HG02870 (cell line): ENCODE measurements around the gene C1QTNF12.

Experiments used
- ATAC-seq: cut with Tn5 transposase; IDR thresholded peaks from one replicate; pipeline ENCODE4 v1.9.1; 2021; ENCODE audit warnings: mild to moderate bottlenecking, moderate library complexity; ENCODE audit not compliant: unreplicated experiment

Gene C1QTNF12

DNA sequence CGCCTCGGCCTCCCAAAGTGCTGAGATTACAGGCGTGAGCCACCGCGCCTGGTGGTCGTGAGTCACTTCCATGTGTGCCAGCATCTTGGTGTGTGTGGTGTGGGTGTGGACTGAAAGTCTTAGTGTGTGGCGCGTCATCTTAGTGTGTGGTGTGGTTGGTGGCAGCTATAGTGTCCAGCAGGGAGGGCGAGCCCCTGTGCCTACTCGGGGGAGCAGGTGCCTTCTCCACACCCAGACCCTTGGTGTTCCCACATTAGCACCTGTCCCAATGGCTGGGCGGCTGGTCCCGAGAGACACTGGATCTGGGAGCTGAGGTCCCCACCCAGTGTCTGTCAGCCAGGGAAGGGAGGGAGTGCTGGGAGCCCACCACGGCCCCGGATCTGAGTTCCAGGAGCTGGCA, 36.5 kb upstream of the C1QTNF12 start:
- ATAC-seq = no peak

DNA sequence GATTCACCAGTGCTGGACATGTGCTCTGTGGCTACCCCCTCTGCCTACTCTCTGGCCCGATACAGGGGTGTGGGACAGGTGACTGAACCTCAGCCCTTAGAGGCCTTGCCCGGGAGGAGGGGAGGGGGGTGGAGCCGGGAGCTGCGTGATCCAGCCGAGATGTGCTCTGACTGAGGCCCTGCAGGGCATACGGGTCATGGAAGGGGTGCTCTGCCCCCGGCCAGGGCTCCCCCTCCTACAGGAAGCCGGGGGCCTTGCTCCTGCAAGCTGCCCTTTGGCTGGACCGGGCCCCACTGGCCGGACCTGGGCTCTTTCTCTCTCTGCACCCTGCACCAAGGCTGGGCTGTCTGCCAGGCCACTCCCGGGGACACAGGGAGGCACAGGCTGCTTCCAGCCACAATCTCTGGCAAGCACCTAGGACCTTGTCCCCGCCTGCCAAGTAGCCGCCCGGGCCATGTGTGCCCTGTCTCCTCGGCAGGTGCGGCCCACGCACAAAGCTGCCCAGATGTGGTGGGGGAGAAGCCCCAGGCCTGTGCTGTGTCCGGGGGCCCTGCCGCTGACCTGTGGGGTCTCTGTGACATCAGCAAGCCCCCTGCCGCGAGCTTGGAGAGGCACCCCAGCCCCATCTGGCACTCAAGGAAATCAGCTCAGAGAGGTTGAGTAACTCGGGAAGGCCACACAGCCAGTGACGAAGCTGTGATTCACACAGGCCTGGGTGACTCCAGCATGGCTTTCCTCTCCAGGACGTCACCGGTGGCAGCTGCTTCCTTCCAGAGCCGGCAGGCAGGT, 35.2 kb upstream of the C1QTNF12 start:
- ATAC-seq = no peak

DNA sequence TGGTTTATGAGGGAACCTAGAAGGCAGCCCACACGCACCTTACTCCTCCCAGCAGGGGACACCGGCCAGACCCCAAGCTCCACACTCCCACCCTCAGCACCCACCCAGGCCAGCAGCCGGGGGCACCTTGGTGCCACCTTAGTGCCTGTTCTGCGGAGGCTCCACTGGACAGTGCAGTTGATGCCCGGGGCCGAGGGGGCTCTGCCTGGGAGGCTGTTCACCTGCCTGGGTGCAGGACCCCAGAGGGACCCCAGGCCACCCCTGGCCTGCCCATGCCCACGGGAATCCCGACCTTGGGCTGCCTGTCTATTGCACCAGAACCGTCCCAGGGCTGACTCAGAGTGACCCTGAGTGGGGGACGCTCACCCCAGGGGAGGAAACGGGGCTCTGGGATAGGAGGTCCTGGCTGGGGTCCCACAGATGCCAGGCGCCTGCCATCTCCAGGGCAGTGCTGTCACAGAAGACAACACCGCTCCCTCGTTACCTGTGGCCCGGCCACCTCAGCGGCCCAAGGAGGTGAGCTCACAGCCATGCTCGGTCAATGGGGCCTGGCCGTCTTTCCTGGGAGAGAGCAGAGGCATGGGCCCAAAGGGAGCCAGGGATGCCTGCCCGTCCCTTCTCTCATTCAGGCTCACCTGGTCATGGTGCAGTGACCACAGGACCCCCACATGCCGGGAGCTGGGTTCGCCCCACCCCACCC, 34.4 kb upstream of the C1QTNF12 start:
- ATAC-seq = no peak

DNA sequence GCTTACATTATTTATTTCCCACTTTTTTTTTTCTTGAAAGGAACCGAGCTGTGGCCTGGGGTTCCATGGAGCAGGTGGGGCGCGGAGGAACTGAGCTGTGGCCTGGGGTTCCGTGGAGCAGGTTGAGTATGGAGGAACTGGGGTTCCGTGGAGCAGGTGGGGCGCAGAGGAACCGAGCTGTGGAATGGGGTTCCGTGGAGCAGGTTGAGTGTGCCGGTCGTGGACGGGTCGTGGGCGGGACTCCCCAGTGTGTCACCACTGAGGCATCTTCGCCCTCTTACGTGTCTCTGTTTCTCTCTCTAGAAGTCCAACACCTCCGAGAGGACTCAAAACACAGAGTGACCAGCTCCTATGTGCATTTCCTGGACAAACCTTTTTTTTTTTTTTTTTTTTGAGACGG, 32.5 kb upstream of the C1QTNF12 start:
- ATAC-seq = no peak

DNA sequence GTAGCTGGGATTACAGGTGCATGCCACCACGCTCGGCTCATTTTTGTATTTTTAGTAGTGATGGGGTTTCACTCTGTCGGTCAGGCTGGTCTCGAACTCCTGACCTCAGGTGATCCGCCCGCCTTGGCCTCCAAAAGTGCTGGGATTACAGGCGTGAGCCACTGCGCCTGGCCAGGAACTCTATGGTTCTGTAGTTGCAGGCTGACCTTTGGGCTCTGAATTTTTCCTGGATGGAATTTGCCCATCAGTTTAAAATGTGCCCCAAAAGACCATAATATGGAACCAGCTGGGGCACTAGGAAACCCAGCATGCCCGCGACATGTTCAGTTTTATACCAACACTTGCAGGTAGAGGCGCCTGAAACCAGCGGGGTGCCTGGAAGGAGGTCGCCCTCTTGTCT, 32.1 kb upstream of the C1QTNF12 start:
- ATAC-seq = no peak

DNA sequence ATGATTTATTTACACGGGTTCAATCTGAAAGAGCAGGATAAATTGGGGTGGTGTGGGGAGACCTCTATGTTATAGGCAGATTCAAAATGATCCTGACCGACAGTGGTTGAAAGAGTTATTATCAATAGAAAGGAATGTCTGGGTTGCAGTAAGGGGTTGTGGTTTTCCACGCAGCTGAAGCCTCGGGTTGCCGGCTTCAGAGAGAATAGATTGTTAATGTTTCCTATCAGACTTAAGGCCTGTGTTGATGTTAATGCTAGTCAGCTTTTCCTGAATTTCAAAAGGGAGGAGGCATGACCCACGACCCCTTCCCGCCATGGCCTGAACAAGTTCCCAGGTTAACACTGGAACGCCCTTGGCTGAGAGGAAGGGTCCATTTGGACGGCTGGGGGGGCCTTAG, 29.3 kb upstream of the C1QTNF12 start:
- no peak for ATAC-seq

DNA sequence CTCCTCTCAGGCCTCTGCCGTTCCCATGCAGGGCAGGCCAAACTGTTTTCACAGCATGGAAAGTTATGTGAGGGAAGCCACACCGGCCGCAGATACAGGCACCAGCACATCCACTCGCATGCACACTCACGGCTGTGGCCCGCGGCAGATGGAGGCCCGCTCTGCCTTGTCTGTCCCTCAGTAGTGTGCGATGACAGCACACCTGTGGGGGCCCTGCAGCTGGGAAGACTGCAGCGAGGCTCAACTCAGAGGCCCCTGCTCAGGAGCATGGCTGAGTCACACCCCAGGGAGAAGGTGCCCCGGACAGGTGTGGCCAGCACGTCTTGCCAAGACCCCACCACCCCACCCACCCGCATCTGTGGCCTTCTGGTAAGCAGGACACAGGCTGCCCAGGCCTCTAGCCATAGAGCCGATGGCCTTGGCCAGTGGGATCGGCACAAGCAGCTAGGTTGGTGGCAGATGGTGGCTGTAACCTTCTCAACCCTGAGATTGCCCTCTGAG, 28.5 kb upstream of the C1QTNF12 start:
- no peak for ATAC-seq

DNA sequence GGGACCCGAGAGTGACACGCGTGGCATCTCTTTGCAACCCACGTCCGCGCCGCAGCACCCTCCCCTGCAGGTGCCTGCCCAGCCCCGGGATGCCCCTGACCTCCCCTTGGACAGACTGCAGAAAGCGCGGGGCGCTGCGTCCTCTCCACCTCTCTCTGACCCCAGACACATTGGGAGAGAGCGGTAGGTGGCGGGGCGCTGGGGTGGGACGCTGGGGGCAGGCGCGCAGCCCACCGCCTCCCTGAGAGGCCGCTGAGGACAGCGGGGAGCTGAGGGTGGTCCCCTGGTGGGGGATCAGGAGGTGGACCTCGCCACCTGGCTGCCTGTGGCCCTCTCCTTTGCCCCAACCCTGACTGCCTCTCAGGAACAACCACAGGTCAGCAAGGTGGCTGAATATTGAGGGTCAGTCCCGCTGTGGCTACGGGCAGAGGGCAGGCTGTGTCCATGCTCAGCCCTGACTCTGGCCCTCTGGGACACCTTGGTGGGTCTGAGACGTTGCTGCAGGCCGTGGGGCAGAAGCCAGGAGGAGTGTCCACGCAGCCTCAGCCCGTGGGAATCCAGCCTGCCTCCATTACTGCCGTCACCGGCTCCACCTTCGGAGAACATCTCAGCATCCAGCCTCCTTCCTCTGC, 27.9 kb upstream of the C1QTNF12 start:
- no peak for ATAC-seq

DNA sequence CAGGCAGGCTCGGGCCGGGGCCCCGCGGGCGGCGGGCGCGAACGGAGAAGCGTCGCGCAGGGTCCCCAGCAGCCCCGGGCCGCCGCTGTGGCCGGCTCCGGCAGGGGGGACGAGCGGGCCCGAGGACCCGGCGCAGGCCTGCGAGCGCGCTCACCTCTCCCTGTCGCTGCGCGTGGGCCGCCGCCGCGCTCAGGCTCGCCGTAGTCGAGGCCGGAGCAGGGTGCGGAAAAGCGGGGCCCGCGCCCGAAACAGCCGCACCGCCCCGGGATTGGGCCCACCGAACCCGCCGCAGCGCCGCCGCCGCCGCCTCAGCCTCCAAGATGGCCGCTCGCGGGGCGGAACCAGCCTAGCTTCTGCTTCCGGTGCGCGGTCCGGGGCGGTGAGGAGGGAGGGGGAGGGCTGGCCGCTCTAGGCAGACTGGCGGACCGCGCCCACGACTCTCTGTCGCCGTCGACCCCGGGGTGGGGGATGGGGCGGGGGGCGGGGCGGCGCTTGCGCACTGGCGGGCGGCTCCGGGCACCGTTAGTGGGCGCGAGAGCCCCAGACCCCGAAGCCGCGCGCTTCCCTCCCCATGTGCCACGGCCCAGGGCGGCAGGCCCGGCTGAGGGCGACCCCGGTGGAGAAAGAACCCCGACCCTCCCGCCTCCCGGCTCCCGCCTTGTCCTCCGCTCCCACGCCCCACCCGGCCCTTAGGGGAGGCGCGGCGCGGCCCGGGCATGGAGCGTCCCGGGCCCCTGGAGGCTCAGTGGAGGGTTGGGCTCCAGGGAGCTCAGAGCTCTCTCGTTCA, 27.2 kb upstream of the C1QTNF12 start, which contains the start of gene UBE2J2:
Gene UBE2J2 (minus strand): TSS at position 343 of the 787 bp plus-strand sequence. CDS start 5,862 bp downstream, outside the sequence.
- ATAC-seq = peak; percentile 78

DNA sequence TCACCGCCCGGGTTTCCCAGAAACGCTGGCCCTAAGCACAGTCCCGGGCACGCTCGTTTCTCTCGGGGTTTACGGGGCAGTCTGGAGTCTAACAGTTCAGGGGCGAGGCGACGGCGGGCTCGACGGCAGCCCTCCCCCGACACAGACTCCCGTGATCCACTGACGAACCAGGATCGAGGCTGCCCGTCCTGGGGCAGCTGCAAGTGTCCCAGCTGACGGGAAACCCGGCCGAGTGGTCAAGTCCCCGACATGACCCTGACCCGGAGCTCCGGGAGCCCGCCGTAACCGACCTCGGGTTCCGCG, 26.6 kb upstream of the C1QTNF12 start:
- no peak for ATAC-seq

DNA sequence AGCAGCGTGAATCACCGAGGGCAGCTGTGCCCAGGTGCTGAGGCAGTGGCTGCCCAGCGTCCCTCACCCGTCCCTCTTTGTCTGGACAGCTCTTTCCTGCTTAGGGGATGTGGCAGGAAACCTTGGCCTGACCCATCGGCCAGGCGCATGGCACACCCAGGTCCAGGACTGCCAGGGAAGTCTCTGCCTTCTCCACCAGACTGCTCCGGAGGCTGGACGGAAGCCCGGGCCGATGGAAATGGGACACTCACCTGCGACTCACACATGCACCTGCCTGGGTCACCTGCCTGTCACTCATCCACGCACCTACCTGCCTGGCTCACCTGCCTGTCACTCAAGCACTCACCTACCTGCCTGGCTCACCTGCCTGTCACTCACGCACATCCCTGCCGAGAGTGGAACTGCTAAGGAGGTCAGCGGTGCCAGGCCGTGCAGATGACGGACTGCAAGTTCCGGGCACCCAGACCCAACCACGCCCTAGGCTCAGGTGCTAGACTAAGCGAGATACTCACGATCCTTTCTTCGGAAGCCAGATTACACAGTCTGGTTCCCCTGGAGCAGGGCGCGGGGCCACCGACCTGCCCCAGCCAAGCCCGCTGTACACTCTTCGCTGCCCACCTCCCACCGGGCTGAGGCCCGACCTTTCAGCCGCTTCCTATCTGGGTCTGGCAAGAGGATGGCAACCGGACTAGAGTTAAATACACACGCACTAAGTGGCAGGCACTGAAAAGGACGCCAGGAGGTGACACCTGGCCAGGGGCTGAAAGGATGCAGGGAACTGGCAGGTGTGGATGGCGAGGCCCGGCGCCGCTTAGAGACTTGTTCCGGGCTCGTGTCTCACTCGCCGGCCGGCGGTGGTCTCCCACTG, 26.1 kb upstream of the C1QTNF12 start:
- no peak for ATAC-seq

DNA sequence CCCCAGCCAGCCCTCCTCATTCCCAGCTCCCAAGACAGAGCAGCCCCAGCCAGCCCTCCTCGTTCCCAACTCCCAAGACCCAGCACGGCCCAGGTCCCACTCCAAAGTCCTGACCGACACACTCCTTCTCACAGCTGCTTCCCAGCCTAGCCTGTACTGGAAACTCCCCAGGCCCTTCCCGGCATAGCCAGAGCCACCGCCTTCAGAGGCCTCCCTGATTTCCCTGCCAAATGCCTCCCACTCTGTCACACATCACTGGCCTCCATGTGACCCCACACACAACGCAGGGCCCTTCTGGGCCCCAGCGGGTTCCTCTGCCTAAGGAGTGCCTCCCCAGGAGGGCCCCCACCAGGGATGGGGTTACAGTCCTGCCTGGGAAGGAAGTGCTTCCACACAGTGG, 24.3 kb upstream of the C1QTNF12 start:
- ATAC-seq = no peak

DNA sequence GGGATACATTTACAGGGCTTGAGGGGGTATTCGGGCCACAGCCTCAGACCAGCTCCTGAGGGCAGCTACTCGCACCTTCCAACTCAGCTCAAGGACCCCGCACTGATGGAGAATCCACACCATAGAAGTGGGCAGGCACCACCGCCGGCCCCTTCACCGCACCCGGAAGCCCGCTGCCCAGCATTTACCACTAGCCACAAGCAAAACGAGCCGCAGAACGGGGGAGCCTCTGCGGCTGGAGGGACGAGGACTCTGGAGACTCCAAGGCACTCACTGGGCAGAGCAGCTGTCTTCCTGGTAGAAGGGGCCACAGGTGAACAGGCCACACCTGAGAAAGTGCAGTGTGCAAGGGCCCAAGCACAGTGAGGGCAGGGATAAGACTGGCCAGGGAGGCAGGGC, 21.8 kb upstream of the C1QTNF12 start:
- no peak for ATAC-seq

DNA sequence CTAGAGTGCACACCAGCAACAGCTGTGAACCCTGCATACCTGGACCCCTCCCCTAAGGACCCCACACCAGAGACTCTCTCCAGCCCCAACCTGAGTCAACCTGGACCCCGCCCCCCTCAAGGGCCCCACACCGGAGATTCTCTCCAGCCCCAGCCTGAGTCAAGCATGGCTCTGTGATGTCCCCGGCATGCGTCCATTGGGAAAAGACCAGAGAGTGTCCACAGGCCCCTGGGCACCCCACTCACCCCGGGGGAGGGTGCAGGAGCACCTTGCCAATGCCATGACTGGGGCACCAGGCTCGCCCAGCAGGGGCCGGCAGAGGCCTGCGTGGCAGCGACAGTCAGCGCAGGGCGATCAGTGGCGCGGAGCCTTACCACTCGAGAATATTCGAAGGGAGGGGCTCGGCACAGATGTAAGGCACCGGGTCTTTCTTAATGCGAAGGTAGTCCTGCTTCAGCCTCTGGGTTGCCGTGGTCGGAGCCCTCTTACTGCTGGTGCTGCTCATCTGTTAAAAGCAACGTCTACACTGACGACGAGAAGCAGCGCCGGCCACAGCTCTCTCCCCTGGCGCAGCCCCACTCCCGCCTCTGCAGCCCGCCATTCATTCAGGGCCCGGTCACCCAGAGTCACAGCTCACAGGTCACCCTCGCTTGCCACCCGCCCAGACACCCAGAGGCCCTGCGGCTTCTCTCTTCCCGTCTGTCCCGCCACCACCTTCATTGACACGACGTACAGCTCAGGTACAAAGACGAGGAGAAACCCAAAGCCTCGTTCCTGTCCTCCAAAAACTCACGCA, 21.2 kb upstream of the C1QTNF12 start:
- no peak for ATAC-seq

DNA sequence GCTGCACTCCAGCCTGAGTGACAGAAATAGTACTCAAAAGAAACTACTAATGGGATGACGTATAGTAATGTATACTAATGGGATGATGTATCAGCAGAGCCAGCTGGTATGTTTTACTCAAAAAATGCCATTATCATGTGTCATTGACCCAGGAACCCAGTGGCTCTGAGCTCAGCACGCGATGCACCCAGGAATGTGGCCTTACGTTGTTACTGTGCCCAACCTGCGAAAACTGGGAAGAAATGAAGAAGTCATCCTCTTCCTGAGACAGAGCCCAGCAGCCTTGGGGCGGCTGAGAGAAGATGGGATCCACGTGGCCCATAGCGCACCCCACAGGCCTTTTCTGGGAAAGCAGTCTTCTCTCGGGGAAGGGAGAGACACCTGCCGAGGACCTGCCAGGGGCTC, 18.3 kb upstream of the C1QTNF12 start:
- ATAC-seq = no peak

DNA sequence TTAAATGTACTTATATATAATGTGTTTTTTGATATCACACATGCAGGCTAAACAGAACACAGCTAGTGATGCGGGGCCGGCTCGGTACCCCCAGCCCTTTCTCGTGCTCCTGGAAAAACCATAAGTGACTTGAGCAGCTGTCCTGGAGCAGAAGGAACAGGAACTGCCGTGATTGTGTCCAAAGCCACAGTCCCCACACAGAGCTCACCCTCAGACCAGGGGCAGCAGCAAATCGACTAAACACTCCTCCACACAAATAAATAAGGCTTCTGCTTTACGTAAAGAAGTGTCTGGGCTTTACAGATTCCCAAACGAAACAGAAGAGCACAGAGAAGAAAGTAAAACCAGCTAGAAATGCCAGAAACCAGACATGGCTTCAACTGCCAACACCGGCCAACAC, 17.5 kb upstream of the C1QTNF12 start:
- ATAC-seq = no peak

DNA sequence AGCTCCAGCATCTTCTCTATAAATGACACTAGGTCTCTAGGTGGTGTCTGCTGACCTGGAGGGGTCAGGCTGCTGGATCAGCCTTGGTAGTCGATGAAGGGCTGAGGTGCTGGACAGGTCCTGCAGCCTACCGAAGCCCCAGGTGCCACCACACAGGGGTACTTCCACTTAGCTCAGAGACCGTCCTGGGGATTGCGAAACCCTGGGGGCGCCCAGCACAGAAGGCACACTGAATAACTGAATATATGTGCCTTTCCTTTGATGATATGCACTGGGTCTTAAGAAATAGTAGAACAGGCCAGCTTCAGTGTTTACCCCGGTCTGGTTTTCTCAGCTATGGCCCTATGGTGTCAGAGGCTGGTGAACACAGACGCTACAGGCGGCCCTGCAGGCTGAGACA, 16.2 kb upstream of the C1QTNF12 start:
- ATAC-seq = no peak

DNA sequence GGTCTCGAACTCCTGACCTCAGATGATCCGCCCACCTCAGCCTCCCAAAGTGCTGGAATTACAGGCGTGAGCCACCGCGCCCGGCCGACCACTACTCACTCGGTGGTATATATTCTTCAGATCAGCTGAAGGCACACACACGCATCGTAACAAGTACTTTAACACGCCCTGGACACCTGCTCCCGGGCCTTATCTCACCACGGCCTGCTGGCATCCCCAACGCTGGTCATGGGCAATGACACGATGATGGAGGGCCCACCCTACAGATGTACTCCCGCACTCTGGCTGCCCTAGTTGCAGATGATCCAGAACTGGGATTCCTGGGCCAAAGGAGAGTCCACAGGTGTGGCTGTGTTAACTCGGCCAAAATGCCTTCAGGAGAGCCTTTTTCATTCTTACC, 15.5 kb upstream of the C1QTNF12 start:
- no peak for ATAC-seq

DNA sequence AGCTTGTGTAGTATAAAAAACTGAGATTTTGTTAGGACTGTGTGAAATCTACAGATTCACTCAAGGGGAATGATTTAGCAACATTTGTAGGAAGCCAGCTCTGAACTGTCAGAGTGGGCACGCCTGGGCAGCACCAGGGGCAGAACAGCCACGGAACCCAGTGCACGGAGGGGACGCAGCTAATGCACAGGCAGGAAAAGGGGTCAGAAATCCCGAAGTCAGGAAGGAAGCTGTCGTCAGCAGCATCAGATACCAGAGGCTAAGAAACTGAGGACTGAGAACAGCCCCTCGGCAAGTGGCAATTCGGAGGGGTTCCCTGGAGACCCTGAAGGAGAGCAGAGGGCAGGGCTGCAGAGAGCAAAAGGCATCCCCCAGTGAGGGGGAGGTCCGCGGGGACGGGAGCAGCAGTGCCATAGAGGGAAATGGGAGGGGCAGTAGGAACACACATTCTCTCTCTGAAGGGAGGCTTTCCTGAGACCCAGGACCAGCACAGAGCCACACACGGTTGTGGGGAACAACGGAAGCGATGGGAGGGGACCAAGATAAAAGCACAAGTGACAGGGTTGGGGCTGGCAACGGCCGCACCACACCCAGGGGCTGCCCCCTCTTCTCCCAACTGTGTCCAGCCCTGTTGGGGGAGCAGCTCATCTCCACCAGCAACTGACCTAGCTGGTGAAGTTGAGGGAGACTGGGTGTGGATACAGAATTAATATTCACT, 14.5 kb upstream of the C1QTNF12 start:
- no peak for ATAC-seq
